ENCODE measurements around the gene NAA25.
"Not testable (repeated sequence)": the region's sequence is repeated elsewhere in the genome, so short reads cannot be mapped to it uniquely, and the experiment has no call there.

Gene NAA25

DNA sequence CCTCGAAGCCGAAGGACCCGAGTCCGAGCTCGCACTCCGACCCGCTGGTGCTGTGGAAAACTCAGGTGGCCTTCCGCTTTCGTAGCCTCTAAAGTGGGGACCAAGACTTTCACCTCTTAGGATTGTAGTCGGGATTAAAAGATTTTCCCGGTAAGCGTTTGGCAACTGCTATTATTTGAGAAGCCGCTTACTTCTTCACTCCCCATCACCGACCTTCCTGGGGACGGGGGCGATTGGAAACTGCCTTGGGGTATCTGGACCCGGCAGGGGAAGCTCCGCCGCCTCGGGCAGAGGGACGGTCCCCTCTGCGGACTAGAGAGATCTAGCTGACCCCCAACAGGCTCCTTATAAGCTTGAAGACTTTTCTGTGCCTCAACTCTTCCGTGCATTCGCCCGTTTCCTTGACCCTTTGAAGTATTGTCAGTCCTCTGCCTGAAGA, 17.4 kb upstream of the NAA25 start:
- no peaks in the 10 kb centered on the region for H3K27me3 ChIP-seq (ENCODE audit: low read depth)
- peaks cover 4% of the 10 kb centered on the region for H3K36me3 ChIP-seq (replicated peaks)
- in situ Hi-C loops (cut with MboI; ENCODE audit: low sequenced_read_pairs), result no loop called here
- peak overlapping the region; percentile 95 for H3K4me3 ChIP-seq
- H3K4me1 ChIP-seq, result peaks cover 3% of the 10 kb centered on the region; the same call in 1 of the 2 replicates
- DNase-seq (ENCODE audit: low spot score in 2 of 2), result no peak
- H3K9me3 ChIP-seq, result no peaks in the 10 kb centered on the region

DNA sequence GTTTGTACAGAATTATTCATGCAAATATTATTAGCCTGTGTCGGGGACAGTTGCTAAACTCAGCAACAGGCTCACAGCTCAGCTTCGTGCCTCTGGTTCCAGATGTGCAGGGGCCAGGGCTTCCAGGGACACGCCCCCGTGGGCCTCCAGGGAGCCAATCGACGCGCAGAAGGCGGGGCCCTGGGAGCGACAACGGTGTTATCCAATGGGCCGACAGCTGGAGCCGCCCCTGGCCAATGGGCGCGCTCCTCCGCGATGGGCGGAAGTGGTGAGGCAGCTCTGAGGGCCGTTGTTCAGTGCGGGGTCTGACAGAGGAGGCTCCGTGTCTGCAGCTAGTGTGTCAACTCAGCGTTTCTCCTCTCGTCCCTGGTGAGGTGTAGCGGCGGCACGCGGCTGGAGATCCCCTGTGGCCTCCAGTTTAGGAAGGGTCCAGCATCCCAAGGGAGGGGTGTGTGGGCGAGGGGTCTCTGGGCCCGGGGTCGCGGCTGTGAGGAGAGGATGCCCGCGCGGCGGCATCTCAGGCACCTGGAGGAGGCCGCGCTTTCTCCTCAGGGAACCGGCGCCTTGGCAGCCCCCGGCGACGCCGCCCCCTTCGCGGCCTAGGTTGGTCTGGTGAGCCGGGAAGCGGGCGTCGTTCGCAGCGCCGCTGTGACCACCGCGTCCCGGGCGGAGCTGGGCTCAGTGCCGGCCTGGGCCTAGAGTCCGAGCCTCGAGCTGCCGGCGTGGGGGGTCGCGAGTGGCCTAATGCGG, 16.8 kb upstream of the NAA25 start, which contains the start of gene TRAFD1:
Gene TRAFD1, plus strand, starts transcription at position 311 of the 750 bp plus-strand sequence. CDS start 4,963 bp downstream, outside the sequence.
- in situ Hi-C loops (cut with MboI; ENCODE audit: low sequenced_read_pairs), result no loop called here
- no peaks in the 10 kb centered on the region; the same call in 1 of the 2 replicates for H3K36me3 ChIP-seq (replicated peaks)
- peaks cover 3% of the 10 kb centered on the region; the same call in 1 of the 2 replicates for H3K4me1 ChIP-seq
- H3K4me3 ChIP-seq, result peak within 1 kb of the TSS; percentile 95
- DNase-seq (ENCODE audit: low spot score in 2 of 2), result peak; percentile 91 to 99
- H3K27me3 ChIP-seq (ENCODE audit: low read depth), result no peaks in the 10 kb centered on the region
- H3K9me3 ChIP-seq, result no peaks in the 10 kb centered on the region

GRCh38 chr12:112124918-112125249, 16.3 kb upstream of the NAA25 start:
- in situ Hi-C loops (cut with MboI; ENCODE audit: low sequenced_read_pairs), result no loop called here
- H3K36me3 ChIP-seq (replicated peaks), result no peaks in the 10 kb centered on the region
- peaks cover 3% of the 10 kb centered on the region; the same call in 1 of the 2 replicates for H3K4me1 ChIP-seq
- no peaks in the 10 kb centered on the region for H3K27me3 ChIP-seq (ENCODE audit: low read depth)
- peak overlapping the region; percentile 95; the same call in 1 of the 2 replicates for H3K4me3 ChIP-seq
- H3K9me3 ChIP-seq, result no peaks in the 10 kb centered on the region
- DNase-seq (ENCODE audit: low spot score in 2 of 2), result no peak

DNA sequence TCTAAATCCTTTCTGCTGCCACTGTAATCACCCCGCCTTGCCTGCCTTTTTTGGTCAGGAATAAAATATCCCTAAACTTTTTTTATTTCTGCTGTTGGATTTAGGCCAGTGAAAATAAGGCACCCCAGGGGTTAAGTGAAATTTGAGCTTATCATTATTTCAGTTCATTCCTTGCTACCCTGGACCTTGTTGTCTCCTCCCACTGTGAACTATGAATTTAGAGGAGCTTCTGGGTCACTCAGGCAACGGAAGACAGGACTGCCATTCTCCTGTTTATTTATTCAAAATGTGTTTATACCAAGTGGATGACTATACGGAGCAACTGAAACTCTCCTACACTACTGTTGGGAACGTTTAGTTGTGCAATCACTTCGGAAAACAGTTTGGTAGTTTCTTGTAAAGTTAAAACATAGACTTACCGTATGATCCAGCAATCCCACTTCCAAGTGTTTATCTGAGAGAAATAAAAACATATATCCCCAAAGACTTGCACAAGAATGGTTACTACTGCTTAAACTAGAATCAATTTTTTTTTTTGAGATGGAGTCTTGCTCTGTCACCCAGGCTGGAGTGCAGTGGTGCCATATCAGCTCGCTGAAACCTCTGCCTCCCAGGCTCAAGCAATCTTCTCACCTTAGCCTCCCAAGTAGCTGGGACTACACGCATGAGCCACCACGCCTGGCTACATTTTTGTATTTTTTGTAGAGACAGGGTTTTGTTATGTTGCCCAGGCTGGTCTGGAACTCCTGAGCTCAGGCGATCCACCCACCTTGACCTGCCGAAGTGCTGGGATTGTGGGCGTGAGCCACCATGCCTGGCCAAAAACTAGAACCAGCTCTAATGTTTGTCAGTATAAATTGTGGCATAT, 14.5 kb upstream of the NAA25 start:
- Histone ChIP-seq H3K4me3 (no peak overlapping the region), H3K27me3 (ENCODE audit: low read depth) (no peaks in the 10 kb centered on the region), H3K36me3 (replicated peaks) (no peaks in the 10 kb centered on the region), H3K9me3 (no peaks in the 10 kb centered on the region), H3K4me1 (peaks cover 3% of the 10 kb centered on the region; the same call in 1 of the 2 replicates)
- in situ Hi-C loops (cut with MboI; ENCODE audit: low sequenced_read_pairs), result no loop called here
- DNase-seq (ENCODE audit: low spot score in 2 of 2), result no peak

- no peaks in the 10 kb centered on the region for H3K27me3 ChIP-seq (ENCODE audit: low read depth)
- H3K4me1 ChIP-seq, result peaks cover 3% of the 10 kb centered on the region; the same call in 1 of the 2 replicates
- H3K9me3 ChIP-seq, result no peaks in the 10 kb centered on the region
- no peak overlapping the region for H3K4me3 ChIP-seq
- H3K36me3 ChIP-seq (replicated peaks), result no peaks in the 10 kb centered on the region
- in situ Hi-C loops (cut with MboI; ENCODE audit: low sequenced_read_pairs), result no loop called here
- DNase-seq (ENCODE audit: low spot score in 2 of 2), result no peak
Observed at GRCh38 chr12:112121780-112122565, 13.4 kb upstream of the NAA25 start.

- Histone ChIP-seq H3K4me1 (peaks cover 8% of the 10 kb centered on the region), H3K4me3 (no peak overlapping the region), H3K27me3 (ENCODE audit: low read depth) (no peaks in the 10 kb centered on the region), H3K36me3 (replicated peaks) (no peaks in the 10 kb centered on the region), H3K9me3 (no peaks in the 10 kb centered on the region)
- DNase-seq (ENCODE audit: low spot score in 2 of 2), result no peak
- in situ Hi-C loops (cut with MboI; ENCODE audit: low sequenced_read_pairs), result no loop called here
Observed at GRCh38 chr12:112117685-112118084, 9.1 kb upstream of the NAA25 start.

GRCh38 chr12:112116232-112117060, 7.9 kb upstream of the NAA25 start:
- Histone ChIP-seq H3K27me3 (ENCODE audit: low read depth) (no peaks in the 10 kb centered on the region), H3K4me1 (peaks cover 8% of the 10 kb centered on the region), H3K4me3 (no peak overlapping the region), H3K36me3 (replicated peaks) (no peaks in the 10 kb centered on the region), H3K9me3 (no peaks in the 10 kb centered on the region)
- in situ Hi-C loops (cut with MboI; ENCODE audit: low sequenced_read_pairs), result no loop called here
- peak; percentile 57 to 75 for DNase-seq (ENCODE audit: low spot score in 2 of 2)

- DNase-seq (ENCODE audit: low spot score in 2 of 2), result no peak
- Histone ChIP-seq H3K27me3 (ENCODE audit: low read depth) (no peaks in the 10 kb centered on the region), H3K4me3 (no peak overlapping the region), H3K36me3 (replicated peaks) (no peaks in the 10 kb centered on the region), H3K4me1 (peaks cover 8% of the 10 kb centered on the region), H3K9me3 (no peaks in the 10 kb centered on the region)
- in situ Hi-C loops (cut with MboI; ENCODE audit: low sequenced_read_pairs), result no loop called here
Observed at GRCh38 chr12:112115259-112116045, 6.9 kb upstream of the NAA25 start.

GRCh38 chr12:112112409-112113133, 4.0 kb upstream of the NAA25 start:
- no peak for DNase-seq (ENCODE audit: low spot score in 2 of 2)
- H3K4me1 ChIP-seq, result peaks cover 16% of the 10 kb centered on the region
- in situ Hi-C loops (cut with MboI; ENCODE audit: low sequenced_read_pairs), result no loop called here
- no peaks in the 10 kb centered on the region; the same call in 1 of the 2 replicates for H3K36me3 ChIP-seq (replicated peaks)
- no peak overlapping the region for H3K4me3 ChIP-seq
- H3K27me3 ChIP-seq (ENCODE audit: low read depth), result no peaks in the 10 kb centered on the region
- no peaks in the 10 kb centered on the region for H3K9me3 ChIP-seq

- H3K4me1 ChIP-seq, result peaks cover 20% of the 10 kb centered on the region
- DNase-seq (ENCODE audit: low spot score in 2 of 2), result no peak
- in situ Hi-C loops (cut with MboI; ENCODE audit: low sequenced_read_pairs), result no loop called here
- no peaks in the 10 kb centered on the region for H3K27me3 ChIP-seq (ENCODE audit: low read depth)
- no peaks in the 10 kb centered on the region for H3K9me3 ChIP-seq
- H3K36me3 ChIP-seq (replicated peaks), result no peaks in the 10 kb centered on the region; the same call in none of the 2 replicates
- H3K4me3 ChIP-seq, result no peak overlapping the region
Observed at GRCh38 chr12:112111931-112112330, 3.3 kb upstream of the NAA25 start.

GRCh38 chr12:112110787-112111662, 2.4 kb upstream of the NAA25 start:
- in situ Hi-C loops (cut with MboI; ENCODE audit: low sequenced_read_pairs); H3K9me3 ChIP-seq; H3K4me3 ChIP-seq; H3K27me3 ChIP-seq (ENCODE audit: low read depth); H3K36me3 ChIP-seq (replicated peaks); DNase-seq (ENCODE audit: low spot score in 2 of 2): not testable (repeated sequence)
- peaks cover 17% of the 10 kb centered on the region for H3K4me1 ChIP-seq
